ENCODE measurements around the gene SEMA4B. TPM values are rescaled to one million over a fixed set of nuclear protein-coding genes. Genes with fewer than 3 reads are reported as not detected.
A peak's percentile ranks its signal among the peaks of the same experiment; 100 is the strongest.

SEMA4B gene
- total RNA-seq, 4 donors from 2014 or later: 43.1 to 104 (median 59.0) TPM

DNA sequence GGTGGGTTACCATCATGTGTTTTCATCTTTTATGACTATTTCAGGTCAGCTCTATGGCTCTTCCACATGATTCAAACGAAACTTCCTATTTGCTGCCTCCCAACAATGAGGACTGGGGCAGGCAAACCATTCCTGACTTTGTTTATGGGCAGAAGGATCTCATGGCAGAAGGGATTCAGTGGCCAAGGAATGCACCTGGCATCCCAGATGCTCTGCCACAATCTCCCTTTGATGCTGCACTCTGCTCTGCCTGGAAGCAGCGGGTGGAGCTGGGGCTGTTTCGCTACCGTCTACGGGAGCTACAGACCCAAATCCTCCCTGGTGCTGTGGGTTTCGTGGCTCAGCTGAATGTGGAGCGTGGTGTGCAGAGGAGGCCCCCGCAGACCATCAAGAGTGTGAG, 39.7 kb downstream of the SEMA4B start:
- no peaks in the 10 kb centered on the region for H3K27me3 ChIP-seq
- no peaks in the 10 kb centered on the region for H3K9me3 ChIP-seq
- no peak overlapping the region for H3K27ac ChIP-seq
- no peak overlapping the region for H3K4me3 ChIP-seq
- 81 to 91% methylated on average over 8 of the region's 8 CpGs for WGBS, 2 donors
- H3K36me3 ChIP-seq: peaks cover 0 to 66% (median 0%) of the 10 kb centered on the region in 3 donors
- H3K4me1 ChIP-seq: no peaks in the 10 kb centered on the region
- no peak for DNase-seq (ENCODE audit: low spot score in 2 of 2)
- TF ChIP-seq POLR2A (IDR thresholded peaks at IDR 0.05) (no peak), EP300 (IDR thresholded peaks at IDR 0.05) (no peak)
- TF ChIP-seq, protein P1, sequence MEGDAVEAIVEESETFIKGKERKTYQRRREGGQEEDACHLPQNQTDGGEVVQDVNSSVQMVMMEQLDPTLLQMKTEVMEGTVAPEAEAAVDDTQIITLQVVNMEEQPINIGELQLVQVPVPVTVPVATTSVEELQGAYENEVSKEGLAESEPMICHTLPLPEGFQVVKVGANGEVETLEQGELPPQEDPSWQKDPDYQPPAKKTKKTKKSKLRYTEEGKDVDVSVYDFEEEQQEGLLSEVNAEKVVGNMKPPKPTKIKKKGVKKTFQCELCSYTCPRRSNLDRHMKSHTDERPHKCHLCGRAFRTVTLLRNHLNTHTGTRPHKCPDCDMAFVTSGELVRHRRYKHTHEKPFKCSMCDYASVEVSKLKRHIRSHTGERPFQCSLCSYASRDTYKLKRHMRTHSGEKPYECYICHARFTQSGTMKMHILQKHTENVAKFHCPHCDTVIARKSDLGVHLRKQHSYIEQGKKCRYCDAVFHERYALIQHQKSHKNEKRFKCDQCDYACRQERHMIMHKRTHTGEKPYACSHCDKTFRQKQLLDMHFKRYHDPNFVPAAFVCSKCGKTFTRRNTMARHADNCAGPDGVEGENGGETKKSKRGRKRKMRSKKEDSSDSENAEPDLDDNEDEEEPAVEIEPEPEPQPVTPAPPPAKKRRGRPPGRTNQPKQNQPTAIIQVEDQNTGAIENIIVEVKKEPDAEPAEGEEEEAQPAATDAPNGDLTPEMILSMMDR (IDR thresholded peaks at IDR 0.05): no peak

DNA sequence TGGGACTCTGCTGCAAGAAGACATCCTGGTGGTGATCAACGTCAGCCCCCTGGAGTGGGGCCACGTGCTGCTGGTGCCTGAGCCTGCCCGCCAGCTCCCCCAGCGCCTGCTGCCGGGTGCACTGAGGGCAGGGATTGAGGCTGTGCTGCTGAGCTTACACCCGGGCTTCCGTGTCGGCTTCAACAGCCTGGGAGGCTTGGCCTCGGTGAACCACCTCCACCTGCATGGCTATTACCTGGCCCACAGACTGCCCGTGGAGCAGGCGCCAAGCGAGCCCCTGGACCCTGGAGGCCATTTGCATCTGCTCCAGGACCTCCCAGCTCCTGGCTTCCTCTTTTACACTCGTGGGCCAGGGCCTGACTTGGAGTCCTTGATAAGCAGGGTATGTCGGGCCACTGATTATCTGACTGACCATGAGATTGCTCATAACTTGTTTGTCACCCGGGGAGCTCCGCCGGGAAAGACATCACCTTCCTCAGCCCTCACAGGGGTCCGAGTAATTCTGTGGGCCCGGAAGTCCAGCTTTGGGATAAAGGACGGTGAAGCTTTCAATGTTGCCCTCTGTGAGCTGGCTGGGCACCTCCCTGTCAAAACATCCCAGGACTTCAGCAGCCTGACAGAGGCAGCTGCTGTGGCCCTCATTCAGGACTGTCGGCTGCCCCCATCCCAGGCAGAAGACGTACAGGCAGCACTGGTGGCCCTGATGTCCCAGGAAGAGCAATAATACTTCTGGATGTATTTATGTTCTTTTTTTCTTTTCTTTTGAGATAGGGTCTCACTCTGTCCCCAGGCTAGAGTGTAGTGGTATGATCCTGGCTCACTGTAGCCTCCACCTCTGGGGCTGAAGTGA, 40.4 kb downstream of the SEMA4B start:
- no peaks in the 10 kb centered on the region for H3K27me3 ChIP-seq
- 78 to 90% methylated on average over 13 to 20 of the region's 22 CpGs for WGBS, 2 donors
- H3K4me3 ChIP-seq: no peak overlapping the region
- H3K36me3 ChIP-seq: peaks cover 0 to 58% (median 0%) of the 10 kb centered on the region in 3 donors
- H3K9me3 ChIP-seq: no peaks in the 10 kb centered on the region
- TF ChIP-seq EP300 (IDR thresholded peaks at IDR 0.05): no peak
- TF ChIP-seq POLR2A (IDR thresholded peaks at IDR 0.05): no peak
- TF ChIP-seq, protein P1 (IDR thresholded peaks at IDR 0.05): no peak
- no peak for DNase-seq (ENCODE audit: low spot score in 2 of 2)
- no peak overlapping the region for H3K27ac ChIP-seq
- H3K4me1 ChIP-seq: no peaks in the 10 kb centered on the region

- TF ChIP-seq POLR2A (IDR thresholded peaks at IDR 0.05) (no peak), EP300 (IDR thresholded peaks at IDR 0.05) (no peak)
- TF ChIP-seq, protein P1 (IDR thresholded peaks at IDR 0.05): no peak
Observed at GRCh38 chr15:90243943-90244639, 43.0 kb downstream of the SEMA4B start.

DNA sequence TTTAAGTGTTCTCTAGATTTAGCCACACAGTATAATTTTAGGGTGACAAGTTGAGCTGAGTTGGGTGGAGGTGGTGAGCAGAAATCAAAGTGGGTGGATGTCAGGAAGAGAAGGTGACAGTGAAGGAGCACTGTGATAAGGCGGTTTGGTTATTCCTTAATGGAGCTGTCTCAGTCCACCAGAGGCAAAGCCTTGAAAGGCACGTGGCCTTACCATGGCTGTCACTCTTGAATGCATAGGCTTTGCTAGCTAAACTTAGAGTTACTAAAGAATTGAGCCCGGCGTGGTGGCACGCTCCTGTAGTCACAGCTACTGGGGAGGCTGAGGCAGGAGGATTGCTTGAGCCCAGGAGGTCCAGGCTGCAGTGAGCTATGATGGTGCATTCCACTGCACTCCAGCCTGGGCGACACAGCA, 47.7 kb downstream of the SEMA4B start:
- no peaks in the 10 kb centered on the region for H3K9me3 ChIP-seq
- no peak for TF ChIP-seq EP300 (IDR thresholded peaks at IDR 0.05)
- TF ChIP-seq, protein P1 (IDR thresholded peaks at IDR 0.05): no peak
- no peak for TF ChIP-seq POLR2A (IDR thresholded peaks at IDR 0.05)
- H3K4me1 ChIP-seq: peaks cover 0 to 17% (median 7%) of the 10 kb centered on the region in 4 donors
- peak overlapping the region in 1 of 4 donors; percentile 70 for H3K4me3 ChIP-seq
- peak overlapping the region in 2 of 4 donors; percentile 5 to 33 for H3K27ac ChIP-seq
- 70% methylated on average over 6 of the region's 6 CpGs for whole genome bisulfite sequencing, 2 donors
- no peak for DNase-seq (ENCODE audit: low spot score in 2 of 2)
- no peaks in the 10 kb centered on the region for H3K36me3 ChIP-seq
- H3K27me3 ChIP-seq: no peaks in the 10 kb centered on the region

More at GRCh38 chr15:90243943-90244639, 43.0 kb downstream of the SEMA4B start:
- H3K4me3 ChIP-seq: no peak overlapping the region
- WGBS, 2 donors: 80 to 81% methylated on average over 10 of the region's 10 CpGs
- peaks cover 0 to 4% (median 2%) of the 10 kb centered on the region in 4 donors for H3K4me1 ChIP-seq
- DNase-seq (ENCODE audit: low spot score in 2 of 2): no peak
- H3K36me3 ChIP-seq: peaks cover 0 to 35% (median 0%) of the 10 kb centered on the region in 3 donors
- H3K27ac ChIP-seq: no peak overlapping the region
- H3K9me3 ChIP-seq: no peaks in the 10 kb centered on the region
- no peaks in the 10 kb centered on the region for H3K27me3 ChIP-seq
